NCI-H2107 treated with DMSO at 0.1 percent for 48 hours (cell line): ENCODE results near the gene ETFBKMT.
A peak's percentile ranks its signal among the peaks of the same experiment; 100 is the strongest.

Source experiments
- DNase-seq: peaks from one replicate; lab custom pipeline; 2025; ENCODE audit not compliant: unreplicated experiment; lab: John Stamatoyannopoulos, UW

The ETFBKMT gene

GRCh38 chr12:31659087-31659942 is at the start of gene ETFBKMT:
TSS of gene ETFBKMT (plus strand) at chr12:31659688. CDS start at chr12:31661954, 2,266 bp downstream.
- DNase-seq: peak; percentile 95

GRCh38 chr12:31612819-31613218 is 46.7 kb upstream of the ETFBKMT start:
- DNase-seq: no peak

GRCh38 chr12:31618228-31619025 is 41.1 kb upstream of the ETFBKMT start:
- no peak for DNase-seq

GRCh38 chr12:31620311-31620710 is 39.2 kb upstream of the ETFBKMT start:
- no peak for DNase-seq

- no peak for DNase-seq
These were observed 37.5 kb upstream of the ETFBKMT start for GRCh38 chr12:31622038-31622437.

GRCh38 chr12:31626270-31626995 is 33.1 kb upstream of the ETFBKMT start:
- no peak for DNase-seq

GRCh38 chr12:31627456-31628054 is 31.9 kb upstream of the ETFBKMT start:
- no peak for DNase-seq

GRCh38 chr12:31629756-31630732 is 29.4 kb upstream of the ETFBKMT start:
- DNase-seq: no peak

- no peak for DNase-seq
These were observed 28.3 kb upstream of the ETFBKMT start for GRCh38 chr12:31631023-31631724.

GRCh38 chr12:31631809-31632208 is 27.7 kb upstream of the ETFBKMT start:
- DNase-seq: no peak

- no peak for DNase-seq
These were observed 26.0 kb upstream of the ETFBKMT start for GRCh38 chr12:31633464-31633863.

- DNase-seq: no peak
These were observed 24.9 kb upstream of the ETFBKMT start for GRCh38 chr12:31634620-31635019.

GRCh38 chr12:31641509-31642090 is 17.9 kb upstream of the ETFBKMT start:
- DNase-seq: no peak

GRCh38 chr12:31644536-31644935 is 15.0 kb upstream of the ETFBKMT start:
- DNase-seq: no peak

GRCh38 chr12:31645924-31646323 is 13.6 kb upstream of the ETFBKMT start:
- no peak for DNase-seq

- no peak for DNase-seq
These were observed 12.4 kb upstream of the ETFBKMT start for GRCh38 chr12:31647086-31647491.

GRCh38 chr12:31650918-31651317 is 8.6 kb upstream of the ETFBKMT start:
- DNase-seq: no peak

GRCh38 chr12:31651893-31652521 is 7.5 kb upstream of the ETFBKMT start:
- peak; percentile 74 for DNase-seq
